NT2/D1 (cell line): ENCODE results near the gene RRAGC.
"Not testable (repeated sequence)": the region's sequence is repeated elsewhere in the genome, so short reads cannot be mapped to it uniquely, and the experiment has no call there.

Experiments used
- DNase-seq: peaks from one replicate; pipeline ENCODE4 v3.0.0-alpha.2; 2011; ENCODE audit warnings: low read depth, low spot score
- H3K27me3 ChIP-seq: 2 replicates; pipeline ENCODE4 v1.6.0; 2011; ENCODE audit warnings: mild to moderate bottlenecking; ENCODE audit not compliant: insufficient read length, insufficient read depth
- H3K36me3 ChIP-seq: 2 replicates; pipeline ENCODE4 v1.6.1; 2011; ENCODE audit warnings: mild to moderate bottlenecking, low read length, mixed read lengths; ENCODE audit not compliant: insufficient read depth, insufficient read length
- H3K4me1 ChIP-seq: 2 replicates; pipeline ENCODE4 v1.5.1; 2011; ENCODE audit not compliant: insufficient read depth, insufficient read length
- H3K4me3 ChIP-seq: 2 replicates; pipeline ENCODE4 v1.5.1; 2011; ENCODE audit warnings: low read depth; ENCODE audit not compliant: insufficient read length
- H3K9ac ChIP-seq: 2 replicates; pipeline ENCODE4 v1.6.0; 2011; ENCODE audit warnings: low read depth; ENCODE audit not compliant: insufficient read length
- H3K9me3 ChIP-seq: 2 replicates; pipeline ENCODE4 v1.5.1; 2011; ENCODE audit warnings: mild to moderate bottlenecking, low read length; ENCODE audit not compliant: insufficient read depth
- SUZ12 ChIP-seq: IDR thresholded peaks from 2 replicates; pipeline ENCODE4 v1.6.1; 2011; ENCODE audit not compliant: insufficient read length, insufficient read depth; ENCODE audit errors: extremely low read depth
- YY1 ChIP-seq: IDR thresholded peaks from 2 replicates; pipeline ENCODE4 v1.6.1; 2011; ENCODE audit not compliant: insufficient read length, insufficient read depth
- ZNF274 ChIP-seq: IDR thresholded peaks from 2 replicates; pipeline ENCODE4 v1.6.1; 2011; ENCODE audit warnings: mild to moderate bottlenecking, low read depth, low read length

The RRAGC gene

DNA sequence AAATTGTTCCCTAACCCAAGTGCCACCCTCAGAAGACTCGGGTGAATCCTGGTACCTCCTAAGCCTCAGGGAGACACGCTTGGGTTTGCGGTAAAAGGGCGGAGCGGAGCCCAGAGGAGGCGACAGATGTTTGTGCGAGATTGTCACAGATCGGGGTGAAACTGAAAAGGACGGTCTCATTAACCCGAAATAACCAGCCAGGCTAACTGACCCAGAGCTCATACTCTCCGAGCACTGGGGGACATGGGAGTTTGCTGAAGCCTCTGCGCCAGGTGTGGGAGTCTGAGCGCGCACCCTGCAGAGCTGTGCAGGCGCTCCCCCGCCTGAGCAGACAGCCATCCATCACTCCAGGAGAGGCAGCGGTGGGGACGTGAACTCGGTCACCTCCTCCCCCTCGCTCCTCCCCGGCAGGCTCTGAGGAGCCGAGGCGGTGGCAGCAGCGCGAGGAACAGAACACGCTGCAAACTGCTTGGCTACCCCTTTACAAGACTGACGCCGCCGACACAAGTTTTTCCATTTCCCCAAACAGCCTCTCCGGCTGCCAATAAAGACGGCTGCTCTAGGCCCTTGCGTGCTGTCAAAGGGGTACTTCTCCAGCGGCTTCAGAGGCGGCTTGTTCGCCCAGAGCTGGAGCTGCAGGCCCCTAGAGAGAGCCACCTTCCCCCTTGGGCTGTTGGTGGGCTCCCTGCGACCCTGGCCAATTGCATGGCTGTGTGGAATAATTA is 43.5 kb downstream of the RRAGC start:
- Histone ChIP-seq H3K27me3 (peaks cover 25% of the 10 kb centered on the region), H3K4me1 (peaks cover 9% of the 10 kb centered on the region), H3K9ac (peak overlapping the region; percentile 45), H3K36me3 (no peaks in the 10 kb centered on the region), H3K4me3 (no peak overlapping the region), H3K9me3 (peaks cover 12% of the 10 kb centered on the region; the same call in 1 of the 2 replicates)
- TF ChIP-seq ZNF274 (no peak), SUZ12 (no peak), YY1 (no peak)
- DNase-seq = no peak

DNA sequence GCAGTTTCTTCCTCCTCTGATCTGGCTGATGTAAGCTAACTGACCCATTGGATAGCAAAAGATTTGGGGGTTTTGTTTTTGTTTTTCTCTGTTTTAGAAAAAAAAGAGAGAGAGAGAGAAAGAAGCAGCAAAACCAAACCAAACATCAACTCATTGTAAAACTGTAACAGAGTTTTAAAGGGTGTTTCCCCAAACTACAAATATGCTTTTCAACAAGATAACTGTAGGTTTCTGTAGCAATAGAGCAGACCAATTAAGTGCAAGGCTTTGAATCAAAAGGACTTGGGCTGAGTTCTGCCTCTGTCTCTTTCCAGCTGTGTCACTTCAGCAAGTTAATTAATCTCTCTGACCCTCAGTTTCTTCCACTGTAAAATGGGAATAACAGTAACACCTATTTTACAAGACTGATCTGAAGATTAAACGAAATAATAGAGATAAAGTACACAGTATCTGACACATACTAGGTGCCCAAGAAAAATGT is 44.5 kb downstream of the RRAGC start:
- Histone ChIP-seq H3K9me3 (peaks cover 12% of the 10 kb centered on the region; the same call in 1 of the 2 replicates), H3K4me1 (peaks cover 10% of the 10 kb centered on the region), H3K27me3 (peaks cover 16% of the 10 kb centered on the region), H3K9ac (no peak overlapping the region), H3K36me3 (no peaks in the 10 kb centered on the region), H3K4me3 (no peak overlapping the region)
- no peak for DNase-seq
- no peak for TF ChIP-seq YY1
- TF ChIP-seq SUZ12 = no peak
- no peak for TF ChIP-seq ZNF274

DNA sequence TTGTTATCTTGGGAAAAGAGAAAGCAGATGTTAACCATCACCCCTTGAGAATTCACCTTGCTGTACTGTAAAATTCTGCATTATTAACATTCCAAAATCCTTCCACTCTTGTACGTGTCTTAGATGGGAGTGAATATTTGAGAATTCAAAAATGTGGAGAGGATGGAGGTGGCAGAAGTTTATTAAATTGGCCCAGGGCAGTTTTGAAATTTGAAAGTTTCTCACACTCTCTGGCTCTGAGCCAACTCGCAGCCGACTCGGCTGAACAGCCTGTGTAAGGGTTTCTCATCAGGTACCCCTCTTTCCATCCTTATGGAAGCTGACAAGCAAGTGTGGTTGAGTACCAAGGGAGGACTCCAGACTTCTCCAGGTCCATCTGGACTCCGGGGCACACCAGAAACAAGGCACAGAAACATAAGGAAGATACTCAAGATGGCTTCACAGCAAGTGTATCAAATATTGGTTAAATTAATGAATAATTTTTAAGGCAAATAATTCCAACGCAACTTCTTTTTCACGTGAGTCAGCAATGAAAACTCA is 45.1 kb downstream of the RRAGC start:
- no peak overlapping the region for H3K9ac ChIP-seq
- peaks cover 13% of the 10 kb centered on the region for H3K27me3 ChIP-seq
- no peak for TF ChIP-seq YY1
- no peak for TF ChIP-seq SUZ12
- TF ChIP-seq ZNF274 = no peak
- H3K9me3 ChIP-seq = peaks cover 12% of the 10 kb centered on the region; the same call in 1 of the 2 replicates
- H3K4me1 ChIP-seq = peaks cover 12% of the 10 kb centered on the region
- no peak for DNase-seq
- H3K36me3 ChIP-seq = no peaks in the 10 kb centered on the region
- H3K4me3 ChIP-seq = no peak overlapping the region

DNA sequence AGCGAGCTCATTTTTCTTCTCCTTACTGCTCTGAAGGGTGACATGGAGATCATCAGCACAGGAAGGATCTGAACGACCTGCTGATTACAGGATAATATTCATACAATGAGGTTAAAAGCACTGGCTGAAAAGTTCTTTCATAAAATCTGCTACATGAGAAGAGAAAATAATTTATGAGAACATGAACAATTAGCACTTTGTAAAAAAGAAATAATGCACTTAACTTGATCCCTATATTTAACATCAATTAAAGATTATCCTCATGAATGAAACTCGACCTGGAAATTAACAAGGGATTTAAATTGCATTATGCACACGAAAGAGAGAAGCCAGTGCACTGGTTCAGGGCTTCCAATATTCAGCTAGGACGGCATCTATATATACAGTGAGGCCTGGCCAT is 46.6 kb downstream of the RRAGC start:
- H3K36me3 ChIP-seq = no peaks in the 10 kb centered on the region
- H3K27me3 ChIP-seq = peaks cover 14% of the 10 kb centered on the region
- no peak for DNase-seq
- H3K4me3 ChIP-seq = no peak overlapping the region
- no peak for TF ChIP-seq YY1
- TF ChIP-seq ZNF274 = no peak
- TF ChIP-seq SUZ12 = no peak
- H3K9me3 ChIP-seq = peaks cover 12% of the 10 kb centered on the region; the same call in 1 of the 2 replicates
- H3K4me1 ChIP-seq = peaks cover 12% of the 10 kb centered on the region
- H3K9ac ChIP-seq = no peak overlapping the region

DNA sequence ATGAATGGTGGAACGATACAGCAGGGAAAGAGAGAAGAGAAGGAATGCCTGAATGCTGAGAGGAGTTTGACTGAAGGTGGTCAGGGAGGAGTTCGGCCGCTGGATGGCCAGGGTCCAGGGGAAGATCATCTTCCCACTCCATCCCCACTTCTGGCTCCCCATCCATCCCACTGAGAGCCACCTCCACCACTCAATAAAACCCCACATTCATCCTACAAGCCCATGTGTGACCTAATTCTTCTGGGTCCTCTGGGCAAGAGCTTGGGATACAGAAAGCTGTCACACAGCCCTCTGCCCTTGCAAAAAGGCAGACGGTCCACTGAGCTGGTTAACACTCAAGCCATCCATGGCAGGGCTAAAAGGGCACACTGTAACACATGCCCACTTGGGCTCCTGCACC is 48.1 kb downstream of the RRAGC start:
- not testable (repeated sequence) for H3K4me1 ChIP-seq, H3K9me3 ChIP-seq, H3K36me3 ChIP-seq, H3K9ac ChIP-seq, DNase-seq, H3K4me3 ChIP-seq
- peaks cover 14% of the 10 kb centered on the region for H3K27me3 ChIP-seq

DNA sequence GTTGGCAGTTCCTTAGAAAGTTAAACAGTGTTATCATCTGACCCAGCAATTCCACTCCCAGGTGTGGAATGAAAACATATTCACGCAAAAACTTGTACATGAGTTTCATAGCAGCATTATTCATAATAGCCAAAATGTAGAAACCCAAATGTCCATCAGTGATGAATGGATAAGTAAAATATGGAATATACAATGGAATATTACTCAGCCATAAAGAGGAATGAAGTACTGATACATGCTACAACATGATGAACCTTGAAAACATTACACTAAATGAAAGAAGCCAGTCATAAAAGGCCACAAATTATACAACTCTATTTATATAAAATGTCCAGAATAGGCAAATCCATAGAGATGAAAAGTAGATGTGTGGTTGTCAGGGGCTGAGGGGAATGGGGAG is 53.5 kb downstream of the RRAGC start:
- peaks cover 48% of the 10 kb centered on the region for H3K27me3 ChIP-seq
- H3K4me3 ChIP-seq = no peak overlapping the region
- no peaks in the 10 kb centered on the region for H3K36me3 ChIP-seq
- H3K4me1 ChIP-seq = peaks cover 3% of the 10 kb centered on the region
- H3K9ac ChIP-seq = no peak overlapping the region
- H3K9me3 ChIP-seq = peaks cover 13% of the 10 kb centered on the region; the same call in 1 of the 2 replicates
- TF ChIP-seq ZNF274 = no peak
- no peak for TF ChIP-seq YY1
- no peak for TF ChIP-seq SUZ12
- no peak for DNase-seq

DNA sequence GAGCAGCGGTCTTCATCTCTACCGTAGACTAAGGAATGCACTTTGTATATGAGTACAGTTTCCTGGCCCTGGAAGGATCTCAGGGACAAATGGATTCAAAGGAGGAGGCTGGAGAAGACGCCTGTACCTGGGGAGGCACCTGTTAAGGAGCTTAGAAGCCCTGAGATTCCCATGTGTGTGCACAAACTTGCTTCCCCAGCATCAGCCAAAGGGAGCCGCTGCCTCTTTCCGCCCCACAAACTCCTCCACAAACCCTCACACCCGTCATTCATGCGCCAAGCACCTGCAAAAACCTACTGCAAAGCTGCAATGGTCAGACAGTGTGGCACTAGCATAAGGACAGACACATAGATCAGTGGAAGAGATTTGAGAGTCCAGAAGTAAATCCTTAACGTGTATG is 54.5 kb downstream of the RRAGC start:
- TF ChIP-seq ZNF274 (no peak), YY1 (no peak), SUZ12 (no peak)
- DNase-seq = no peak
- Histone ChIP-seq H3K9ac (peak overlapping the region; percentile 64), H3K4me1 (peaks cover 2% of the 10 kb centered on the region), H3K27me3 (peaks cover 48% of the 10 kb centered on the region), H3K36me3 (no peaks in the 10 kb centered on the region), H3K4me3 (no peak overlapping the region), H3K9me3 (peaks cover 16% of the 10 kb centered on the region; the same call in 1 of the 2 replicates)
